GM12865 (cell line): Measurements from ENCODE around the gene KRT79.
"Not testable (repeated sequence)": the region's sequence is repeated elsewhere in the genome, so short reads cannot be mapped to it uniquely, and the experiment has no call there.

Experiments used
- DNase-seq: peaks from one replicate; pipeline ENCODE4 v3.0.0; 2010; ENCODE audit warnings: low read depth
- H3K4me3 ChIP-seq: 2 replicates; pipeline ENCODE4 v1.5.1; 2011; ENCODE audit warnings: mild to moderate bottlenecking, low read depth, low read length, control low read depth
- CTCF ChIP-seq: IDR thresholded peaks from 2 replicates; pipeline ENCODE4 v1.5.1; 2011; ENCODE audit warnings: low read length, control low read depth, low read depth, inconsistent platforms; ENCODE audit not compliant: insufficient read depth; ENCODE audit errors: missing control alignments

KRT79 gene

GRCh38 chr12:52860102-52860823 is 26.2 kb upstream of the KRT79 start:
- no peak for TF ChIP-seq CTCF
- no peak for DNase-seq
- H3K4me3 ChIP-seq, result no peak overlapping the region

- no peak for TF ChIP-seq CTCF
- DNase-seq, result no peak
- no peak overlapping the region for H3K4me3 ChIP-seq
Observed at GRCh38 chr12:52857500-52857899, 23.4 kb upstream of the KRT79 start.

- no peak overlapping the region for H3K4me3 ChIP-seq
- TF ChIP-seq CTCF, result no peak
- no peak for DNase-seq
Observed at GRCh38 chr12:52856787-52857186, 22.7 kb upstream of the KRT79 start.

DNA sequence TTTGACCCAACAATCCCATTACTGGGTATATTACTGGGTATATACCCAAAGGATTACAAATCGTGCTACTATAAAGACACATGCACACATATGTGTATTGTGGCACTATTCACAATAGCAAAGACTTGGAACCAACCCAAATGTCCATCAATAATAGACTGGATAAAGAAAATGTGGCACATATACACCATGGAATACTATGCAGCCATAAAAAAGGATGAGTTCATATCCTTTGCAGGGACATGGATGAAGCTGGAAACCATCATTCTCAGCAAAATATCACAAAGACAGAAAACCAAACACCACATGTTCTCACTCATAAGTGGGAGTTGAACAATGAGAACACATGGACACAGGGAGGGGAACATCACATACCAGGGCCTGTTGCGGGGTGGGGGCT is 22.0 kb upstream of the KRT79 start:
- not testable (repeated sequence) for DNase-seq, H3K4me3 ChIP-seq

DNA sequence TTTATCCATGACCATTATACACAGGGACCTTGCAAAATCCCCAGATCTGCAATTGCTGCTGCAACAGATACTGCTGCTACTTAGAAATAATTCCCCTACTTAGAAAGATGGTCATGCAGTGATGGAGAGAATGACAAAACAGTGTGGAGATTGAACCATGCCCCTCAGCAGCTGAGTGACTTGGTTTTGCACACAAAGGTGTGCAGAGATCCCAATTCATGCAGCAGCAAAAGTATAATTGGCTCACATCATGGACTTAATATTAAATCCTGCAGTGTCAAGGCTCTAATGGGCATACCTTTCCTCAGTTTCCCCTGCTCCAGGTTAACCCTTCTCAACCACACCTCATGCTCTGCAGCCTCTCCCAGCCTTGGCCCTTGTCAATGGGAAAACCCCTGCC is 17.7 kb upstream of the KRT79 start:
- DNase-seq, result no peak
- H3K4me3 ChIP-seq, result no peak overlapping the region
- TF ChIP-seq CTCF, result no peak

DNA sequence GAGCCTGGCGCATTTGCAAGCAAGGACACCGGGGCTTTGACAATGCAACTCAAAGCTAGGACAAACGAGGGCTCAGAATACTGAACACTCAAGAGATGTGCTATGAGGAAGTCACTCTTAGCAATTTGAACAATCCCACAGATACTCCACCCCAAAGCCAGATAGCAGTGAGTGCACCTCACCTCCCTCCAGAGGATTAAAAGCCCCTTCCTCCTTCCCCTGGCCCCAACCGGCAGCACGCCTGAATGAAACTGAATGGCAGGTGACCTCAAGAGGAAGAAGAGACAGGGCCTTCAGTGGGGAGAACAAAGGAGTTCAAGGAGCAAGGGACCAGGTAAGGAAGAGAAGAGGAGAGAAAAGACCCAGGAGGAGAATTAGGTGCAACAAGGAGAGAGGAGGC is 16.6 kb upstream of the KRT79 start:
- H3K4me3 ChIP-seq, result no peak overlapping the region
- no peak for DNase-seq
- no peak for TF ChIP-seq CTCF

DNA sequence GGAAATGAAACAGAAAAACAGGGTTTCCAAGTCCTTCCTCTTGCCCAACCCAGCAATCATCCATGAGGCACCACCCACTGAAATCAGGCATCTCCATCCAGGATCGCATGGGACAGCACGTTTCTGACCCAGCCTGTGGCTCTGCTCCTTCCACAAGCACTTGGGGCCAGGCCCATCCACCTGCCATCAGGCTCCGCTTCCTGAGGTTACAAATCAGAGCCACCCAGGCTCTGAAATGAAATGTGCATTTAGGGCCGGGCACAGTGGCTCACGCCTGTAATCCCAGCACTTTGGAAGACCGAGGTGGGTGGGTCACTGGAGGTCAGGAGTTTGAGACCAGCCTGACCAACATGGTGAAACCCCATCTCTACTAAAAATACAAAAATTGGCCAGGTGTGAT is 15.4 kb upstream of the KRT79 start:
- H3K4me3 ChIP-seq, result no peak overlapping the region
- no peak for DNase-seq
- no peak for TF ChIP-seq CTCF
